Fibroblast of skin of left quadriceps (primary cell): ENCODE measurements around the gene FAM124A.

Source experiments
- DNase-seq, 2 experiments: peaks; one replicate each; pipeline ENCODE4 v3.0.0-alpha.2; 2013; ENCODE audit warnings: low read depth in 2 of 2

Gene FAM124A

DNA sequence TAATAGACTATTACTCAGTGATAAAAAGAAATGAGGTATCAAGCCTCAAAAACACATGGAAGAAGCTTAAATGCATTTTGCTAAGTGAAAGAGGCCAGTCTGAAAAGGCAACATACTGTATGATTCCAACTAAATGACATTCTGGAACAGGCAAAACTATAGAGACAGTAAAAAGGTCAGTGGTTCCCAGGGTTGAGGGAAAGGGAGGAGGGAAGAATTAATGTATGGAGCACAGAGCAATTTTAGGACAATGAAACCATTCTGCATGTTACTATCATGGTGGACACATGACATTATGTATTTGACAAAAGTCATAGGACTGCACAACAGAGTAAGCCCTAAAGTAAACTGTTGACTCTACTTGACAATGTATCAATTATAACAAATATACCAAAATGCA, 111.6 kb downstream of the FAM124A start:
- DNase-seq = no peak
